ENCODE results near the gene C12orf57.

GRCh38 chr12:6935371-6936193, 8.2 kb upstream of the C12orf57 start:
- TF ChIP-seq EP300 (IDR thresholded peaks at IDR 0.05) (no peak), CTCF (IDR thresholded peaks at IDR 0.05) (no peak)
